AG04450 (cell line): ENCODE data around the gene BCL7B. TPM values are rescaled to one million over a fixed set of nuclear protein-coding genes. Genes with fewer than 3 reads are reported as not detected.

Experiments
- CTCF ChIA-PET: fragments of 300-600, 350-600 bp; formaldehyde crosslinking; extraction: SDS; loops from one replicate; lab custom pipeline; 2022; ENCODE audit warnings: antibody characterized with exemption, inconsistent platforms; lab: Charles Lee
- POLR2A ChIA-PET: fragments of 350-600 bp; formaldehyde crosslinking; extraction: SDS; loops from one replicate; lab custom pipeline; 2021; ENCODE audit warnings: antibody characterized with exemption, inconsistent platforms; lab: Yijun Ruan, JAX
- DNase-seq: peaks from one replicate; pipeline ENCODE4 v3.0.0-alpha.2; 2011; ENCODE audit warnings: low read depth, low spot score
- H3K27ac ChIP-seq: one replicate; pipeline ENCODE4 v1.5.1; 2012; ENCODE audit warnings: low read depth, low read length, control low read depth
- H3K27me3 ChIP-seq: one replicate; pipeline ENCODE4 v1.6.0; 2012; ENCODE audit warnings: low read length; ENCODE audit not compliant: control insufficient read depth, insufficient read depth
- H3K4me3 ChIP-seq: 2 replicates; pipeline ENCODE4 v1.5.1; 2011; ENCODE audit warnings: mild to moderate bottlenecking, low read depth, low read length, control low read depth
- H3K9me3 ChIP-seq: 2 replicates; pipeline ENCODE4 v1.5.1; 2012; ENCODE audit warnings: low read length; ENCODE audit not compliant: control insufficient read depth, insufficient read depth
- polyA plus RNA-seq: library from polyadenylated mRNA; depleted of rRNA; stranded (reverse); fragments of >200 nt; gene quantifications from 2 replicates; pipeline ENCODE4 v1.2.3, GENCODE V29; 2011
- TF ChIP-seq, protein P1 (sequence below): IDR thresholded peaks from 2 replicates; pipeline ENCODE4 v1.5.1; 2011; ENCODE audit warnings: low read depth, low read length, control low read depth, inconsistent platforms

The BCL7B gene
- polyA plus RNA-seq, 1 experiment, result 41.9 TPM

DNA sequence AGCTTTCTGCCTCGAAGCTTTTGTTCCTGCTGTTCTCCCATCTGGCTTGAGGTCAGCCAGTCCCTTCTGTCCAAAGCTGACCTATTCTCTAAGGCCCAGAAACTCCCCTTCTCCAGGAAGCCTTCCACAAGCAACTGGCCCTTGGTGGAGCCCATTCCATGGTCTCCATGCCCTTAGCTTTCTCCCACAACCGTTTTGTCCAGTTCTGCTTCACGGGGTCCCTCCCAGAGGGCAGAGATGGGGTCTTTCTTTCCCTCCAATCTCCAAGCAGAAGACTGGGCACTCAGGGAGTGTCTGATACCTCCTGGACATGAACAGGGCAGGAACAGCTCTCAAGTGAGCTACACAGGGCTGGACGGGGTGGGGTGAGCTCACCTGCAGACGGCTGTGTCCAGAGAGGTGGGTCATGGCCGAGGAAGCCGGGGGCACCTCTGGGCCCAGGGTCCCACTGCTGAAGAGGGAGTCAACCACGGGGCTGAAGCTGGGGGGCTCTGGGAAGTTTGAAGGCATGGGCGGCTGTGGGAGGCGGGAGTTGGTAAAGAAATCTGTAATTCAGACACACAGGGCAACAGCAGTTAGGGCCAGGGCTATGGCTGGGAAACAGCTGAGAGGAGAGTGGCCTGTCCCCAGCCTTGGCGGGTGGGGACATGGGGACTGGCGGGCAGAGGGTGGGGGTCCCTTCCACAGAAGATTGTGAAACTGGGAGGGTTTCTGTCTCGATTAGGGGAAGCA is 41.8 kb upstream of the BCL7B start:
- Histone ChIP-seq H3K27me3 (peaks cover 26% of the 10 kb centered on the region), H3K4me3 (no peak overlapping the region), H3K27ac (no peak overlapping the region), H3K9me3 (peaks cover 2% of the 10 kb centered on the region; the same call in 1 of the 2 replicates)
- CTCF ChIA-PET, result interaction anchor here (0.7 to 1.4 kb wide), 2 partner anchors 8 to 17 kb away, joined by 7 to 8 read pairs; no protein-coding TSS in a partner anchor
- POLR2A ChIA-PET, result interaction anchor here (0.5 kb wide), 1 partner anchor 14 kb away, joined by 12 read pairs; no protein-coding TSS in a partner anchor
- DNase-seq, result no peak
- TF ChIP-seq, protein P1, sequence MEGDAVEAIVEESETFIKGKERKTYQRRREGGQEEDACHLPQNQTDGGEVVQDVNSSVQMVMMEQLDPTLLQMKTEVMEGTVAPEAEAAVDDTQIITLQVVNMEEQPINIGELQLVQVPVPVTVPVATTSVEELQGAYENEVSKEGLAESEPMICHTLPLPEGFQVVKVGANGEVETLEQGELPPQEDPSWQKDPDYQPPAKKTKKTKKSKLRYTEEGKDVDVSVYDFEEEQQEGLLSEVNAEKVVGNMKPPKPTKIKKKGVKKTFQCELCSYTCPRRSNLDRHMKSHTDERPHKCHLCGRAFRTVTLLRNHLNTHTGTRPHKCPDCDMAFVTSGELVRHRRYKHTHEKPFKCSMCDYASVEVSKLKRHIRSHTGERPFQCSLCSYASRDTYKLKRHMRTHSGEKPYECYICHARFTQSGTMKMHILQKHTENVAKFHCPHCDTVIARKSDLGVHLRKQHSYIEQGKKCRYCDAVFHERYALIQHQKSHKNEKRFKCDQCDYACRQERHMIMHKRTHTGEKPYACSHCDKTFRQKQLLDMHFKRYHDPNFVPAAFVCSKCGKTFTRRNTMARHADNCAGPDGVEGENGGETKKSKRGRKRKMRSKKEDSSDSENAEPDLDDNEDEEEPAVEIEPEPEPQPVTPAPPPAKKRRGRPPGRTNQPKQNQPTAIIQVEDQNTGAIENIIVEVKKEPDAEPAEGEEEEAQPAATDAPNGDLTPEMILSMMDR, result no peak

DNA sequence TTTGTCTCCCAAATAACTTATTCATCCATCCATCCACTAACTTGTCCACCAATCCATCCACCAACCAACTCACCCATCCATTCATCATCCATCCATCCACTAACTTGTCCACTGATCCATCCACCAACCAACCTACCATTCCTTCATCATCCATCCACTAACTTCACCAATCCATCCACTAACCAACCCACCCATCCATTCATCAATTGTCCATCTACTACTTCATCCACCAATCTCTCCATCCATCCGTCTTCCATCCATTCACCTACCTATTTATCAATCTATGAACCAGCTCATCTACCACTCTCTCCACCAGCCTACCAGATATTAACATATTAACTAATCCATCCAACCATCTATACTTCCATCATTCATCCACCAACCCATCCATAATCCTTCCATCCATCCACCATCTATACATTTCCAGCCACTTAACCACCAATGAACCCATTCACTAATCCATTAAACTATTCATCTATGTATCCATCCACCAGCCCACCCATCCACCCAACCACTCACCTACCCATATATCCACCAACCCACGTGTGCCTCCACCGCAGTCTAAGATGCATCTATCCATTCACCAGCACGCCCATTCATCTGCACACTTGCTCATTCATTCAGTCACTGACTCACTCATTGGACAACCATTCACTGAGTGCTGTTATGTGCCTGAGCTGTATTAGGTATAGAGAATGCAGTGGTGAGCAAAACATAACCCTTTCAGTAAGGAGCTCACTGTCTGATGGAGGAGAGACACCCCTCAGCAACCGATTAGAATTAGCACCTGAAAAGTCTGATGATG is 40.7 kb upstream of the BCL7B start:
- TF ChIP-seq, protein P1, result no peak
- ChIA-PET CTCF (interaction anchor here (1.4 kb wide), 1 partner anchor 9 kb away, joined by 8 read pairs; no protein-coding TSS in a partner anchor), POLR2A (interaction anchor here (0.5 kb wide), 1 partner anchor 13 kb away, joined by 12 read pairs; no protein-coding TSS in a partner anchor)
- no peak for DNase-seq
- Histone ChIP-seq H3K27me3 (peaks cover 26% of the 10 kb centered on the region), H3K4me3 (no peak overlapping the region), H3K9me3 (peaks cover 2% of the 10 kb centered on the region; the same call in 1 of the 2 replicates), H3K27ac (no peak overlapping the region)

DNA sequence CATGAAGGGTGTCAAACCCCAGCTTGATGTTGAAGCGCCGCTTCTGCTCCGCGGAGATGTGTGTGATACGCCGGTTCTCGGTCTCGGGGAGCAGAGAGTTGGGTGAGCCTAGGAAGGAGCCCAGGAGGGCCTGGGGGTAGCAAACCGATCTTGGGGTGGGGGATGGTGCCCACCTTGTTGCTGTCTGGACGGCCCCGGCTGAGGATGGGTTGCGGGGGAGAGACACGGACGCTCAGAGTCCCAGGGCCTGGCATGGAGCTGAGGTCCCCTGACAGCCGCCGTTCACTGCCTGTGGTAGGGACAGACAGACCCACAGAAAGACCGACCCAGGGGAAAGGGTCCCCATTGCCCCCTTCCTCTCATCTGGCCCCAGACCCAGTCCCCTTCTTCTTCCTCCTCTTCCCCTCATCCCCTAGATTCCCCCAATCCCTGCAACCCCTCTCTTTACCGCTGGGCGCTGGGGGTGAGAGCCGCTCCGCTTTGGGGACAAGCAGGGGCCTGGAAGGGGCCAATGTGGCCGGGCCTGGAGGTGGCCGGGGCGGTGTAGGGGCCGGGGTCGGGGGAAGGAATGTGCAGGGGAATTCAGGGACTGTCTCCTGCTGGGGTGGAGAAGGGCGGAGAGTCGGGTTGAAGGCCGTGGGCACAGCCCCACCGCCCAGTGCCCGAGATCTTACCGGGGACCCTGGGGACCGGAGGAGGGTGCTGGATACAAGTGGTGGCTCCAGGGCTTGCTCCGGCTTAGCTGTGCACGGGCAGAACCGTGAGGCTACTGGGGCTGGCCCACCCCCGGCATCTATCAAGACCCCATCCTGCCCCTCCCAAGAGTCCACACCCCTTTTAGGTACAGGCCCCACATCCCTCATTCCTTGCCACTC is 38.9 kb upstream of the BCL7B start:
- Histone ChIP-seq H3K4me3 (no peak overlapping the region), H3K9me3 (no peaks in the 10 kb centered on the region), H3K27ac (no peak overlapping the region), H3K27me3 (peaks cover 26% of the 10 kb centered on the region)
- ChIA-PET POLR2A (no interaction called here), CTCF (interaction anchor here (0.5 to 2.1 kb wide), 3 partner anchors 10 to 68 kb away, joined by 3 to 11 read pairs (median 7); no protein-coding TSS in a partner anchor)
- TF ChIP-seq, protein P1, result no peak
- no peak for DNase-seq

- peaks cover 26% of the 10 kb centered on the region for H3K27me3 ChIP-seq
- CTCF ChIA-PET, result interaction anchor here (2.1 kb wide), 1 partner anchor 11 kb away, joined by 11 read pairs; no protein-coding TSS in a partner anchor
- H3K27ac ChIP-seq, result no peak overlapping the region
- TF ChIP-seq, protein P1, result no peak
- DNase-seq, result no peak
- H3K9me3 ChIP-seq, result no peaks in the 10 kb centered on the region
- POLR2A ChIA-PET, result no interaction called here
- H3K4me3 ChIP-seq, result no peak overlapping the region
Observed at GRCh38 chr7:73595358-73595757, 37.9 kb upstream of the BCL7B start.
